Hepatocyte (in vitro differentiated cells): ENCODE results near the gene TBX18. TPM values are rescaled to one million over a fixed set of nuclear protein-coding genes. Genes with fewer than 3 reads are reported as not detected.

Experiments
- DNase-seq: peaks from one replicate; pipeline ENCODE4 v3.0.0-alpha.2; 2016; ENCODE audit warnings: low spot score
- H2AFZ ChIP-seq: fragments of 200-600 bp; sonication (generic); 2 replicates; pipeline ENCODE4 v1.6.0; 2016; ENCODE audit warnings: antibody characterized with exemption, mild to moderate bottlenecking
- H3K27ac ChIP-seq: fragments of 200-600 bp; sonication (generic); 2 replicates; pipeline ENCODE4 v1.5.1; 2016; ENCODE audit warnings: mild to moderate bottlenecking
- H3K27me3 ChIP-seq: fragments of 200-600 bp; sonication (generic); 2 replicates; pipeline ENCODE4 v1.6.1; 2016
- H3K36me3 ChIP-seq: fragments of 200-600 bp; sonication (generic); replicated peaks from 2 replicates; pipeline ENCODE4 v1.5.1; 2016; ENCODE audit warnings: low read depth; ENCODE audit not compliant: insufficient read depth
- H3K4me1 ChIP-seq: fragments of 200-600 bp; sonication (generic); 2 replicates; pipeline ENCODE4 v1.5.1; 2016; ENCODE audit warnings: mild to moderate bottlenecking, moderate library complexity; ENCODE audit not compliant: insufficient read depth
- H3K4me2 ChIP-seq: fragments of 200-600 bp; sonication (generic); 2 replicates; pipeline ENCODE4 v1.6.0; 2016
- H3K4me3 ChIP-seq: fragments of 200-600 bp; sonication (generic); 2 replicates; pipeline ENCODE4 v1.5.1; 2016; ENCODE audit warnings: mild to moderate bottlenecking
- H3K79me2 ChIP-seq: fragments of 200-600 bp; sonication (generic); 2 replicates; pipeline ENCODE4 v1.6.0; 2017; ENCODE audit warnings: mild to moderate bottlenecking
- H3K9me2 ChIP-seq: fragments of 200-600 bp; sonication (generic); replicated peaks from 2 replicates; pipeline ENCODE4 v1.6.0; 2017; ENCODE audit warnings: mild to moderate bottlenecking; ENCODE audit not compliant: insufficient read depth
- H3K9me3 ChIP-seq: fragments of 200-600 bp; sonication (generic); 2 replicates; pipeline ENCODE4 v1.5.1; 2016; ENCODE audit warnings: low read depth, mild to moderate bottlenecking
- H4K20me1 ChIP-seq: fragments of 200-600 bp; sonication (generic); 2 replicates; pipeline ENCODE4 v1.6.0; 2016; ENCODE audit warnings: mild to moderate bottlenecking; ENCODE audit not compliant: insufficient read depth, poor library complexity, severe bottlenecking
- EZH2 ChIP-seq: fragments of 200-600 bp; sonication (generic); IDR thresholded peaks from 2 replicates; pipeline ENCODE4 v1.6.1; 2016; ENCODE audit warnings: antibody characterized with exemption, mild to moderate bottlenecking, borderline replicate concordance
- EZH2phosphoT487 ChIP-seq: fragments of 200-600 bp; sonication (generic); IDR thresholded peaks from one replicate; pipeline ENCODE4 v1.6.1; 2018; ENCODE audit warnings: antibody characterized with exemption, mild to moderate bottlenecking, low read depth, moderate library complexity; ENCODE audit not compliant: unreplicated experiment, severe bottlenecking
- WGBS: methylation state at CpG from one replicate; pipeline ENCODE4 v1.1.6; 2016; ENCODE audit warnings: low lambda C conversion rate; ENCODE audit errors: missing lambda C conversion rate; 5-methylcytosine and 5-hydroxymethylcytosine counted together
- polyA plus RNA-seq: library from polyadenylated mRNA; unstranded; fragments of >200 nt; fragmentation: Nextera tagmentation; extraction: Ambion mirVana; gene quantifications from 2 replicates; pipeline ENCODE4 v1.2.1, GENCODE V29; 2016
- total RNA-seq: library from RNA; depleted of rRNA; stranded (reverse); fragments of >200 nt; gene quantifications from 2 replicates; pipeline ENCODE4 v1.2.3, GENCODE V29; 2014
- TF ChIP-seq, protein P1 (sequence below): fragments of 200-600 bp; sonication (generic); IDR thresholded peaks from 2 replicates; pipeline ENCODE4 v1.5.1; 2016; ENCODE audit warnings: antibody characterized with exemption, mild to moderate bottlenecking; ENCODE audit not compliant: poor library complexity

The TBX18 gene
- total and polyA plus RNA-seq, 2 experiments from 2014 or later = 0.37 to 1.3 TPM

DNA sequence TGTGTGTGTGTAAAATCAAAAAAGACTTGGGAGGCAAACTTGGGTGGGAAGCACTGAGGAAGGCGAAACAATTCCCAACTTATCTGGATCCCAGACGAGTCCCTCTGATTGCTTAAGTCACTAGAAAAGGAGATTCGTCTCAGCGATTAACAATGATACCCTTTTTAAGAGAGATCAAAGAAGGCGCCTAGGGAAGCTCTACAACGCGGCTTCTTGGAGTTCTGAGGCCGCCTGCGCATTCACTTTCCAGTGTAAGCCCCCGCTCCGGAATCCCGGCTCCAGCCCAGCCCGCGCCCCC lies 8.7 kb upstream of the TBX18 start:
- peaks cover 100% of the 10 kb centered on the region for H3K27me3 ChIP-seq
- peak overlapping the region; percentile 89 for H2AFZ ChIP-seq
- H3K9me3 ChIP-seq = no peaks in the 10 kb centered on the region
- TF ChIP-seq EZH2 (no peak), EZH2phosphoT487 (no peak)
- TF ChIP-seq, protein P1, sequence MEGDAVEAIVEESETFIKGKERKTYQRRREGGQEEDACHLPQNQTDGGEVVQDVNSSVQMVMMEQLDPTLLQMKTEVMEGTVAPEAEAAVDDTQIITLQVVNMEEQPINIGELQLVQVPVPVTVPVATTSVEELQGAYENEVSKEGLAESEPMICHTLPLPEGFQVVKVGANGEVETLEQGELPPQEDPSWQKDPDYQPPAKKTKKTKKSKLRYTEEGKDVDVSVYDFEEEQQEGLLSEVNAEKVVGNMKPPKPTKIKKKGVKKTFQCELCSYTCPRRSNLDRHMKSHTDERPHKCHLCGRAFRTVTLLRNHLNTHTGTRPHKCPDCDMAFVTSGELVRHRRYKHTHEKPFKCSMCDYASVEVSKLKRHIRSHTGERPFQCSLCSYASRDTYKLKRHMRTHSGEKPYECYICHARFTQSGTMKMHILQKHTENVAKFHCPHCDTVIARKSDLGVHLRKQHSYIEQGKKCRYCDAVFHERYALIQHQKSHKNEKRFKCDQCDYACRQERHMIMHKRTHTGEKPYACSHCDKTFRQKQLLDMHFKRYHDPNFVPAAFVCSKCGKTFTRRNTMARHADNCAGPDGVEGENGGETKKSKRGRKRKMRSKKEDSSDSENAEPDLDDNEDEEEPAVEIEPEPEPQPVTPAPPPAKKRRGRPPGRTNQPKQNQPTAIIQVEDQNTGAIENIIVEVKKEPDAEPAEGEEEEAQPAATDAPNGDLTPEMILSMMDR = no peak
- H3K4me1 ChIP-seq = peaks cover 23% of the 10 kb centered on the region
- WGBS = 3% methylated on average over 14 of the region's 14 CpGs
- H4K20me1 ChIP-seq = no peaks in the 10 kb centered on the region
- peak overlapping the region; percentile 98 for H3K4me2 ChIP-seq
- H3K9me2 ChIP-seq = no peaks in the 10 kb centered on the region
- no peak for DNase-seq
- H3K4me3 ChIP-seq = peak overlapping the region; percentile 52
- H3K36me3 ChIP-seq = no peaks in the 10 kb centered on the region
- H3K79me2 ChIP-seq = no peaks in the 10 kb centered on the region
- no peak overlapping the region for H3K27ac ChIP-seq

DNA sequence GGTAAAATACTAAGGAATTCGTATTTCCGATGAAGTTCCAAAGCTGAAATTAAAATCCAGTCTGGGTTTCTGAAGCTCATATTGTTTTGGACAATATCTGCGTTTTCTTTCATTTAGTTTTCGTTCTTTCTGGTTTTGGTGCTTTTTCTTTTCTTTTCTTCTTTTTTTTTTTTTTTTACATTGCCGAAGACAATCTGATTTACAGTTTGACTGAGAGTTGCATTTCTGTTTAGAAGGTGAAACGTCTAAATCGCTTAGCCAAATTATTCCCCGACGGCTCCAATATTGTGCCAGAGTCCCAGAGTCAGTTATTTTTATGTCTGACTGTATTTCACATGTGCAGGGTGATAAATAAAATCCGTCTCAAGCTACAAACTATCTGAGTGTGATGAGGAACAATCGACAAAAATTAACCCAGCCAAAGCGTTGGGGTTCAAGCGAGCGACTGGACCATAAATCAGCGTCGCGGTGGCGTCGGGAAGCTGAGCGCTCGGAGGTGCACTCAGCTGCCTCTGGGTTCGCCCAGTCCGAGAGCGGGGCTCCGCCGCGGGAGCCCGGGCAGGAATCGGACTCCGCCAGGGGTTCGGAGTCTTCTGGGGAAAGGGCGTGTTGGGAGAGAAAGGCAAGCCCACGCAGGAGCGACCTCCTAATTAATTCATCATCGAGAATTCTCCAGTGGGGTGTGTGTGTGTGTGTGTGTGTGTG lies 8.2 kb upstream of the TBX18 start:
- Histone ChIP-seq H3K4me2 (no peak overlapping the region), H3K9me2 (no peaks in the 10 kb centered on the region)
- no peak for DNase-seq

DNA sequence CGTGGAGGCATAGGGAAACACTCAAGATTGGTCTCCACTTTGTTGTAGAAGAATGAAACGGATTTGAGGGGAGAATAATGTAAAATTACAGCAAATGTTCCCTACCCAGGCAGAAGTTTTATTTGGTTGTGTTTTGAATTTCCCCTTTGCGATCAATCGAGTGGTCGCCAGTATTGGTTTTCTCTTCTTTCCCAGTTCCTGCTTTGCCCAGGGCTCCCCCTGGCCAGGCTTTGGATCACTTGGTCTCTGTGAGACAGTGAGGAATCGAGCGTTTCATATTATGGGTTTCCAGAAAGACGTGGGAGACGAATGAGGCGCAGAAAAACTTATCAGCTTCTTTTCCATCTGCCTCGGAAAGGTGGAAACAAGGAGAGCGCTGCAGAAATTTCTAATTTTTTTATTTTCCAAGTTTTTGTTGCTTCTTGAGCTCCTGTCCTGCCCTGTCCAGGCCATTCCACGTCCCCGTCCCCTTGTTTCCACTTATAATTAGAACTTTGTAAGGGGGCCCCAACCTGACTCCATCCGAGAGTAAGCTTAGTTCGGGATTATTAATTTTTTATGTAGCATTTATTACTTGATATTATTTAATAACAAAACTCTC lies 7.5 kb upstream of the TBX18 start:
- Histone ChIP-seq H4K20me1 (no peaks in the 10 kb centered on the region), H3K4me1 (peaks cover 23% of the 10 kb centered on the region), H3K9me3 (no peaks in the 10 kb centered on the region), H3K9me2 (no peaks in the 10 kb centered on the region), H3K4me2 (no peak overlapping the region), H3K27me3 (peaks cover 100% of the 10 kb centered on the region), H2AFZ (no peak overlapping the region), H3K4me3 (no peak overlapping the region), H3K79me2 (no peaks in the 10 kb centered on the region), H3K36me3 (no peaks in the 10 kb centered on the region), H3K27ac (no peak overlapping the region)
- no peak for DNase-seq
- WGBS = 15% methylated on average over 16 of the region's 16 CpGs
- TF ChIP-seq, protein P1 = no peak
- TF ChIP-seq EZH2 (no peak), EZH2phosphoT487 (no peak)

More for the DNA sequence above, 8.2 kb upstream of the TBX18 start:
- 9% methylated on average over 35 of the region's 35 CpGs for WGBS
- TF ChIP-seq EZH2phosphoT487 = peak; percentile 92
- TF ChIP-seq, protein P1 = no peak
- TF ChIP-seq EZH2 = peak; percentile 91
- no peaks in the 10 kb centered on the region for H4K20me1 ChIP-seq
- peaks cover 100% of the 10 kb centered on the region for H3K27me3 ChIP-seq
- H2AFZ ChIP-seq = no peak overlapping the region
- no peaks in the 10 kb centered on the region for H3K79me2 ChIP-seq
- no peak overlapping the region for H3K27ac ChIP-seq
- no peaks in the 10 kb centered on the region for H3K36me3 ChIP-seq
- H3K4me1 ChIP-seq = peaks cover 23% of the 10 kb centered on the region
- H3K4me3 ChIP-seq = no peak overlapping the region
- H3K9me3 ChIP-seq = no peaks in the 10 kb centered on the region
